ENCODE data around the gene MAB21L3.
"Not testable (repeated sequence)": the region's sequence is repeated elsewhere in the genome, so short reads cannot be mapped to it uniquely, and the experiment has no call there.

Gene MAB21L3

DNA sequence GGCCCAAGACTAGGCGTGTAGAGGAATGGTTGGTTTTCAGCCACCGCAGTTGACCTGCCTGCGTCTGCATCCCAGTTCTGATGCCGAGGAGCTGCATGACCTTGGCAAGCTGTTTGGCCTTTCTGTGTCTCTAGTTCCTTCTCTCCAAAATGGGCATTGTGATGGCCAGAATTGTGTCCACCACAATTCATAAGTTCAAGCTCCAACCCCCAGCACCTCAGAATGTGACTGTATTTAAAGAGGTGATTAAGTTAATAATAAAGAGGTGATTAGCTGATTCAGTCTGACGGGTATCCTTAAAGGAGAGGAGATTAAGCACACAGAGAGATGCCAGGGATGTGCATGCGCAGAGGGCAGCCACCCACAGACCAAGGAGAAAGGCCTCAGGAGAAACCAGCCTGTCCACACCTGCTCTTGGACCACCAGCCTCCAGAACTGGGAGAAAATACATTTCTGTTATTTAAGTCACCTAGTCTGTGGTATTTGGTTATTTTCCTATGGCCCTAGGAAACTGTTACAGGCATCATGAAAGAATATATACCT lies 28.5 kb downstream of the MAB21L3 start:
- no peak for DNase-seq

DNA sequence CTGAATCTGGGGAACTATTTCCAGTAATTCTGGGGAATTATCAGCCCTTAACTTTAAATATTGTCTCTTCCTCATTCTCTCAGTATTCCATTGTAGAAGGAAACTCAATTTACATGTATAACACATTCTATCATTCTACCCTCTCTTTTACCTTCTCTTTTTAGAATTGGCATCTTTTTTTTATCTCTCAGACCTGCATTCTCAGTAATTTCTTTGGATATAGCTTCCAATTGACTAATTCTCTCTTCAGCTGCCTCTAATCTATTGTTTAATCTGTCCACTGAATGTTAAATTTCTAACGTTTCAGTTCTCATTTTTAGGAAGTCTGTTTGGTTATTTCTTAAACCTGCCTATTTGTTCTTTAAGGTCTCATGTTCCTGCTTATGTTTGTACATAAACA lies 33.0 kb downstream of the MAB21L3 start:
- no peak for DNase-seq

DNA sequence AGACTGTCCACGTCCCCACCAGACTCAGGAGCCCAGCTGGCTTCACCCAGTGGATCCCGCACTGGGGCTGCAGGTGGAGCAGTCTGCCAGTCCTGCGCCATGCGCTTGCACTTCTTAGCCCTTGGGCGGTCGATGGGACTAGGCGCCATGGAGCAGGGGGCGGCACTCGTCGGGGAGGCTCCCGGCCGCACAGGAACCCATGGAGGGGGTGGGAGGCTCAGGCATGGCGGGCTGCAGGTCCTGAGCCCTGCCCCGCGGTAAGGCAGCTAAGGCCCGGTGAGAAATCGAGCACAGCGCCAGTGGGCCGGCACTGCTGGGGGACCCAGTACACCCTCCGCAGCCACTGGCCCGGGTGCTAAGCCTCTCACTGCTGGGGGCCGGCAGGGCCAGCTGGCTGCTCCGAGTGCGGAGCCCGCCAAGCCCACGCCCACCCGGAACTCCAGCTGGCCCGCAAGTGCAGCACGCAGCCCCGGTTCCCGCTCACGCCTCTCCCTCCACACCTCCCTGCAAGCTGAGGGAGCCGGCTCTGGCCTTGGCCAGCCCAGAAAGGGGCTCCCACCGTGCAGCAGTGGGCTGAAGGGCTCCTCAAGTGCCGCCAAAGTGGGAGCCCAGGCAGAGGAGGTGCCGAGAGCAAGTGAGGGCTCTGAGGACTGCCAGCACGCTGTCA lies 35.4 kb downstream of the MAB21L3 start:
- DNase-seq, result not testable (repeated sequence)

DNA sequence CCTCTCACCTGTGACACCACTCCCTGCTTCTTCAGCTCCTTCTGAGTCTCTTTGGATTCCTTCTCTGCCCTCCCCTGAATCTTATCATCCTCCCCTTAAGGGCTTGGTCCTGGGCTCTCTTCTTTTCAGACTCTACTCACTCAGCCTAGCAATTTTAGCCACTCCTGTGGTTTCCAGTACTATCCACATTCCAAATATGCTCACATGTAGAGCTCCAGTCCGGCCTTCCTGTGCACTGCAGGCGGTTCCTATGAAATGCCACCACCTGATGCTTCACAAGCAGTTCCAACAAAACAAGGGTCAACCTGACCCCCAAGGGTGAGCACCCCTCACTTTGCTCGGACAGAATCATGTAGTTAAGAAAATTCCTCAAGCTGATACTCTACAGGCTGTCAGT lies 35.9 kb downstream of the MAB21L3 start:
- DNase-seq, result no peak

DNA sequence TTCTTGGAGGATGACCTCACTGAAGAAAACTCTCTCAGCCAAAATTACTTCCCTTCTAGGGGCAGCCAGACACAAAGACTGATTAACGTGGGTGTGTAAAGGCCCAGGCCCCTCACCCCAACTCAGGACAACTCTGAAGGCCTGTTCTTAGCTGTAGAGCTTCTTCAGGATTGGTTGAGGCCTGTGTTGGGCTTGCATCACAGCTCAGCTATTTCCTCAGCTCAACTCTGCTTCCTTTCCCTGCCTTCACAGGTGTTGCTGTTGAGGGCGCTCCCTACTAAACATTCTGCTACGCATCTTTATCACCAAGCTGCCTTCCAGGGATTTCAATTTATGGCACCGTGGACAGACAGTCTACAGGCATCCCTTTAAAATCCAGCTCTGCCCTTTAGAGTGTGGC lies 36.8 kb downstream of the MAB21L3 start:
- DNase-seq, result no peak

DNA sequence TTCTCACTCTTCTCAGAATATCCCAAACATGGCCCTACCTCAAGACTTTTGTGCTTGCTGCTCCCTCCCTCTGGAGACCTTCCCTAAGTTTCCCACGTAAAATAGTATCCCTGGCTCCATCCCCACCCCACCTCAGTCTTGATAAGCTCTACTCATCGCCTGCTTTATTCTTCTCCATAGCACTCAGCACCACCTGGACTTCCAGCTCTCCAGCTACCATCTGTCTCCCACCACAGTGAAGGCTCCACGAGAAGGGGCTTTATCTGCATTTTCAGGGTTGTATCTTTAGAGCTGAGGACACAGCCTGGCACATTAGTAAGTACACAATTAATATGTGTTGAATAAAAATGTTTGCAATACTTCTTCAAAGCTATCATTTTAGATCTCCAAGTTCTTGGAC lies 37.8 kb downstream of the MAB21L3 start:
- no peak for DNase-seq

DNA sequence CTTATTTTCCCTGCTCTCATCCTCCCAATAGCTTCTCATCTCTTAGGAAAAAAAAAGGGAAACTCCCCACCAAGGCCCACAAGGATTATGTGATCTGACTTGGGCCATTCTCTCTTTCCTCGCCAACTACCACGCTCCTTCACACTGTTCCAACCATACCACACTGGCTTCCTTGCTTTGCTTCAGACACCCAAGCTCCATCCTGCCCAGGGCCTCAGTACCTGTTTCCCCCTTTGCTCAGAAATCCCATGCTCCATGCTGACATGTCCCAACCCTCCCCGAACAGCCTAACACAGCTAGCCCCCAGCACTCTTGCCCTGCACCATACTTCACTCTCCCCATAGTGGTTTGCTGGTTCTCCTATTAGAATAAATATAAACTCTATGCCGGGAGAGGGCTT lies 39.2 kb downstream of the MAB21L3 start:
- DNase-seq, result no peak

DNA sequence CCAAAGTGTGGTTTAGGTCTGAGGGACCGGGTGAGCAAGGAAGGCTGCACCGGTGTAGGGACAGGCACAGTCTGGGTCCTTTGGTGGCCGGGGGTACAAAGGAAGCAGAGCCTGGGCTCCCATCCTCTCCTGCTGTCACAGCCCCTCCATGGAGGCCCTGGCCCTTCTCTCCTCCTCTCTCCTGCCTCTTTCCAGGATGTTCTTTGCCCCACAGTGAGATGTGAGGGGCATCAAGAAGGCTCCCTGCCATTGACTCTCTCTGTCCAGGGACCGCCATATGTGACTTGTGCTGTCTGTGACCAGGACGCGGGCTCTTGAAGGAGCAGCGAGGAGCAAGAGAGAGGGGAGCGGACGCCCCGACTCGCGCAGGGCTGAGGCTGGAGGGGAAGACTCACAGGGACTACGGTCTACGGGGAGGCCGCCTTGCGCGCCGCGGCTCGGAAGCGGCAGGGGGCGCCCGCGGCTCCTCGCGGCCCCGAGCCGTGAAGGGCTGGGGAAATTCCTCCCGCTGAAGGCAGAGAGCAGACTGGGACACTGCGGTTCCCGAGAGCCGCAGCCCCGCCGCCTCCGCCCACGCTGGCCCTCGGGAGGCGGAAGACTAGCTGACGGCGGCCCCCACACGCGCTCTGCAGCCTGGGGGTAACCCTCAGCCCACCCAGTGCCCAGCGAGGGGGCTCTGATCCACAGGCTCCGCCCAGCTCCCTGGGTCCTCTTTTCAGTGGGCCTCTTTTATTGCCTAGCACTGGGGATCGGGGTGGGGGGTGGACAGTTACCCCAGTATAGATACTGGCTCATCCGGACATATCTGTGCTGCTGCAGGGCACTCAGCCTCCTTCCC lies 40.8 kb downstream of the MAB21L3 start:
- DNase-seq, result peak; percentile 74 to 85

DNA sequence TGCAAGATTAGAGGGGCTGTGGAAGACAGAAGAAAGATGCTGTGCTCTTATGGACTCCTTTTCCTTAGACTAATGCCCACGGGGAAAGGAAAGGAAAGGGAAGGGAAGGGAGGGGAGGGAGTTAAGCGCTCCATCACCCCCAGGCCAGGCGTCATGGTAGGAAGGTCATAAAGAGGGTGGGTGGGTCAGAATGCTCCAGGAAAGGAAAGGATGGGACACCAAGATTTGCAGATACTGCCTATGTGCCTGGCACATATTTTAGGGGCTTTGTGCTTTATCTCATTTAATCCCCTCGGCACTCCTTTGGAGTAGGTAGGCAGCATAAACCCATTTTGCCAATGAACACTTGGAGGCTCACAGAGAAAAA lies 41.4 kb downstream of the MAB21L3 start:
- DNase-seq, result no peak

DNA sequence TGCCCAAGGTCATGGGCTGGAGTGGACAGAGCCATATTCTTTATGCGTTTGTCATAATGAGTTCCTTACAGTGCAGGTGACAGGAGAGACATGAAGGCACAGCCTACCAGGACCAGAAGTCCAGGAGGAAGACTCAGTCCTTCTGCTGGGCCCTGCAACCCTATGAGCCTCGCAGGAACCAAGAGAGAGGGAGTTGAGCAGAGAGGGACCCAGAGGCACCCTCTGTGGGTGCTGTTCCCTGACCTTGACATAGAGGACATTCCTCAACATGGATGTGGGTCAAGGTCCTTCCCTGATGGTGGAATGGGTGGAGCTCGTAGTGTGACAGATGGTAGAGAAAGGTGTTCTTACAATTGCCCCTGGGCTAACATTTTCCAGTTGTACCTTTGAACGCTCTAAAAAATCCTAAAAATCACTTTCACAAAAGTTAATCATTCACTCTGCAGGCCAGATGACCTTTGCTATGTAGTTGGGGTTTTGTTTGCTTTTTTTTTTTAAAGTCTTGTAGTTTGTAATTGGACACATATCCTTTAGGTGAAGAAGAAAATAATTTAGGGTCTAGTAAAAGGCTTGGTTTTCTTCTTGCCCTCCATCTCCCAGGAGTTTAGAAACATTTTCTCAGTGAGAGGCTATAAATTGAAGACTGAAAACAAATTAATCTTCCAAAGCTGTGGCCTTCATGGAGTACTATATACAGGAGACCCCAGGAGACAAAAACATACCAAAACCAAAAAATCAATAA lies 41.9 kb downstream of the MAB21L3 start:
- no peak for DNase-seq

DNA sequence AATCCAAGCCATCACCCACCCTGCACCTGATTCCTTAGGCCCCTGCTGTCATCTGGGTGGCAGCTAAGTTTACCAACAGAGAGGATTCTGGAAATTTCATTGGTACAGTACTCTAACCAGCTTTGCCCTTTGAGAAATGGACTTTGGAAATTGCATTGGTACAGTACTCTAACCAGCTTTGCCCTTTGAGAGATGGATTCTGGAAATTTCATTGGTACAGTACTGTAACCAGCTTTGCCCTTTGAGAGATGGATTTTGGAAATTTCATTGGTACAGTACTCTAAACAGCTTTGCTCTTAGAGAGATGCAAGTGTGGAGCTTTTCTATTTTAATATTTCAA lies 42.5 kb downstream of the MAB21L3 start:
- no peak for DNase-seq

DNA sequence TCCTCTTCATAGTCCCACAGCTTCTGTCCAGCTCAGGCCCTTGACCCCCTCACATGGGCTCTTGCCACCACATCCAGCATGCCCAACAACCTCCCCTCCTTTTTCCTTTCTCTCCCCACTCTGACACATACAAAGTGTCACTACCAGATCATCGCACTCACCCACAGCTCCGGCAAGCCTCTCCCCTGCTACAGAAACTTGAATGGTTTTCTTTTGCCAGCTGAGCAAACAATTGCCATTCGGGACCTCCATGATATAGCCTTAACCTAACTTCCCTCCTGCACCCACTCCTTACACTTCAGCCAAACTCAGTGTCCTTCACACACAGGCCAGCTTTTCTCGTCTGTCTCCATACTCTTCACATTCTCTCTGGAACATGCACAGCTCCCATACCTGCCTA lies 43.3 kb downstream of the MAB21L3 start:
- DNase-seq, result no peak

DNA sequence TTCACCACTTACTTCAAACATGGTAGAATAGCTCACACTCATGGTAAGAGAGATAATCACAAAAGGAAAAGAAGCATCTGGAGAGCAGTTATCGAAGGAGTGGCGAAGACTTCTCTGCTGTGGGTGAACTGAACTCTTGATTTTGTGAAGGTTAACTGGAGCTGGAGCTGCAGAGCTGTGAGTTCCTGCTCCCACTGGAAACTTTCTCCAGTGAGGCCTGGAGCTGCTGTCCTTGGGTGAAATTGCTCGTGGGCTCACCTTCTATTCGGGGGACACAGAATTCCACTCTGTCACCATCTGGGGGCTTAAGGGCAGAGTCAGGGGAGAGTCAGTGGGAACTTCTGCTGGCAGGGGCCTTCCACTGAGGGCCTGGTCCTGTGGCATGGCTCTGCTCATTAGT lies 45.9 kb downstream of the MAB21L3 start:
- DNase-seq, result no peak

DNA sequence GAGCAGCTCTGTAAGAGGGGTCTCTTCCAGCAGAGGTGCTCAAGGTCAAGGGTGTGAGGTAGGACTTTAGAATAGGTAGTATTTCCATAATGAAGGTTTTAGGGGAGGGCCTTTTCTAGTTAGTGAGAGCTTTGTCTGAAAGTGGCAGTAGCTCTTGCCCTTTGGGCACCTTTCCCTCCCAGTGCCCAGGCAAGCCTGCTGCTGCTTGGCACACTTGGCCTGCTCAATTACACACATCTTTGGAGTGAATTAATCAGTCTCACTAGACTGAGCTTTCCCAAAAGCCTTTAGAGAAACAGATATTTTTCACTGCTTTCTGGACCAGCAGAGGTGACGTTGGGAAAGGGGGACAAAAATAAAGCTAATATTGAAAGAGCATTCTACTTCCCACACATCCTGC lies 48.0 kb downstream of the MAB21L3 start:
- DNase-seq, result no peak

DNA sequence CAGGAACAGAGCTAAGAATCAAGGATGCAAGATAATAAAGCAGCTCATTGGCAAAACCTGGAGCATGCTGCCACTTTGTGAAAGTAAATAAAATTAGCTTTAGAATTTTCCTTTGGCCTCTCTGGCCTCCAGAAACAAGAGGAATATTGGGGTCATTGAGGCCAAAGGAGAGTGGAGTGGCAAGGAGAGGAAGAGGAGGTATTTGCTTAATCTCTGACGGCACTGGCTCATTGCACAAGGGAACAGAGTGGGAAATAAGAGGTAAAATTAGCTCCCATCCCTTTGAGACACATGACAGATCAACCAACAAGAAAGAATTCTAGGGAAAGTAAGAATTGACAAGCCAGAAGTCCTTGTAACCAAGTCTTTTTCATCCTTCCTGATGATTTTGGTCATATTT lies 48.4 kb downstream of the MAB21L3 start:
- DNase-seq, result no peak

DNA sequence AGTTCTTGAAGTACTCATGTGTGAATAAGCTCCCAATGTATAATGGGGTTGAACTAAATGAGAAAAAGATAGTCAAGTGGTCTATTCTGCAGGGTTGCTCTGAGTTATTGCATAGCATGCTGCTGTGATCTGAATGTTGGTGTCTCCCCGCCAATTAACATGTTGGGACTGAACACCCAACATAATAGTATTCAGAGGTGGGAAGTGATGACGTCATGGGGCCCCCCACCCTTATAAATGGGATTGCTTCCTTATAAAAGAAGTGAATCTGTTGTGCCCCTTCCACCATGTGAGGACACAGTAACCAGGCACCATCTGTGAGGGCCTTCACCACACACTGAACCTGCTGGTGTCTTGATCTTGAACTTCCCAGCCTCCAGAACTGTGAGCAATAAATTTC lies 50.2 kb downstream of the MAB21L3 start:
- DNase-seq, result no peak

DNA sequence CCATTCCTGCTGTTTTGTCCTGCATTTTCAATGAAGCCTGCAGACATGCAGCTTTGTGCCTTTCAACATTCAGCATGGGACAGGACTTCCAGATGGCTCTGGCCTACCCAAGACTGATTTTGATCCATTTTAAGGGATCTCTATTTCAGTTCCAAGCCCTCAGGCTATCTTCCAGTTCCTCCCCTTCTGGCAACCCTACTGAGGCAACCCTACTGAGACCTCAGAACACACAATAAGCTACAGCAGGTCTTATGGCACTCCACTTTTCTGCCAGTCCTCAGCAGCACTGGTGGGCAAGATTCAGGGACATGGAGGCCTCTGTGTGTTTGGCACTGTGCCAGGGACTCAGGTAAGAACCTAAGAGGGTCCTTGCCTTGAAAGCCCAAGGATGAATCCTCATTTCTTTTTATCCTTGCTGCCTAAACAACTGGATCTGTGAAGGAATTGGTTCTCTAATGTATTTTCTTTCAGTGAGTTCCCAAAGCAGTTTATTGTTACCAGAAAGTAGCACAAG lies 50.7 kb downstream of the MAB21L3 start:
- DNase-seq, result no peak

DNA sequence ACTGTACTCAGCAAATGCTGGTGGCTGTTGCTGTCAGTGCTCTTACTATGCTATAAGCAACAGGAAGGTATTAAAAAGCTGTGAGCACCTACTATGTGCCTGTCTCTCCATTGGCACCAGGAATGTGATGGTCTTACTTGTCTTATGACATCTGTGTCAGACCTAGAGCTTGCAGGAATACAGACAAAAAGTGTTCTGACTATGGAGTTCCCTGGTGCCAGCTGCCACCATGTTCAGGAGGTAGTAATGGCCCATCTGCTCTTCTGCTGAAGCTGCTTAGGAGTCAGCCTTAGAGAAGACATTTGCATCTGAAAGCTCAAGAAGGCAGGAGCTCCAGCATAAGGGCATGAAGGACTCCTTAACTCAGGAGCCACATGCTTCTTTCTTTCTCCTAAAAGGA lies 52.3 kb downstream of the MAB21L3 start:
- DNase-seq, result no peak

DNA sequence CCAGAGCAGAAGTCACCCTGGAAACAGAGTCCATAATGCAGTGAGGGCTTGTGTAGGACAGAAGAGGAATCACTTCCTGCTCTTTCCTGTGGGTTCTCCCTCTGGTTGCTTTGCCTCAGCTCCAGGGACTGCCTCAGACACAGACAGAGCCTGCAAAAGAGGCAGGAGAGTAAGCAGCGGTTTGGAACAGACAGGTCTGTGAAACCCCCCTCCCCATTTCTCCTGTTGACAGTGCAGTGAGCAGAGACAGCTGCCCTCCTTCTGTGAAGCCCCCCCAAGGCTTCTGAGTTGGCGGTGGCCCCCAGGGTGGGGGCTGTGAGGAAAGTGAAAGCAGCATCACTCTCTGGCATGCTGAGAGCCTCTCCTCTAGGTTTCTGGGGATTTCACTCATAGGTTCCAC lies 53.0 kb downstream of the MAB21L3 start:
- DNase-seq, result no peak

DNA sequence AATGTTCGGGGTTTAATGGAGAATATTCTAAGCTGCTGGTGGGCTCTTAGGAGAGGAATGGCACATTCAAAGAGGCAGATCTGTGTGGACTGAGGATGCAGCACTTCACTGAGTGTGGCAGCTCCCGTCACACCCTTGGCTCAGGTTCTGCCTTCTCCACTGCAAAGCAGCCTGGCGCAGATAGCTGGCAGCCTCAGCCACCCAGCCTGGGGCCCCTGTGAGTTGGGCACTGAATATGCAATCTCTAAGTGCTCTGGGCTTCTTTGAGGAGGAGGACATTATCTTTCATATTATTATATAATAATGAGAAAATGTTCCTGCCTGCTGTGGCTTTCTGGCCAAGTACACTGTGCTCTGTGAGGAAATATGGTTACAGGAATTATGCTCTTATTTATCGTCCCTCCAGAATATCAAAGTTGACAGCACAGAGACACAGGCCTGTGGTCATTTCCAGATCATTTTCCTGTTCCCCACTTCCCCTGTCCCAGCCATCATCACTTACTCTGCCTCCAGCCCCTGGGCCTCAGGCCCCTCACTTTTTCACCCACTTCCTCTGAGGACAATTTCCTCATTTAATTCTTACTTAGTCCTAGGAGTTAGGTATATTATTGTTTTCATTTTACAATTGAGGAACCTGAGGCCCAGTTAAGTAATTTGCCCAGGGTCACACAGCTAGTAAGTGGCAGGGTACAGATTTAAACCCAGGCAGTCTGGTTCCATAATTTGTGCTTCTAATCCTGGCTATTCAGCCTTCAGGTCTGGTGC lies 53.6 kb downstream of the MAB21L3 start:
- peak in 1 of 2 donors; percentile 4 for DNase-seq

DNA sequence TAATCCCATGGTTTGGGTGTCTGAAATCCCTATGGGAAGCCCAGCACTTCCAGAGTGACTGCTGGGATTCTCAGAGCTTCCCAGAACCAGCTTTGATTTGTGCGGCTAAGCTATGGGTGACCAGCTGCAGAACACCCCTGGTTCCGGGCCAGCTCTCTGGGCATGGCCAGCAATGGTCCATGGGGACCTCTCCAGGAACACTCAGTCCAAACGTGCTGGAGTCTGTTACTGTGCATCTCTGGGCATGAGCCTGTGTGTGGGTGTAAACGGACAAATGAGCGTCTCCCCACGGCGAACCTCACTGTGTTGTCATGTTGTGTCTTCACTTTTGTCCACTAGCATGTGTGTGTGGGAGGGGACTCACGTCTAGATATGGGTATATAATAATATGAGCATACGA lies 54.4 kb downstream of the MAB21L3 start:
- peak in 1 of 2 donors; percentile 7 for DNase-seq

DNA sequence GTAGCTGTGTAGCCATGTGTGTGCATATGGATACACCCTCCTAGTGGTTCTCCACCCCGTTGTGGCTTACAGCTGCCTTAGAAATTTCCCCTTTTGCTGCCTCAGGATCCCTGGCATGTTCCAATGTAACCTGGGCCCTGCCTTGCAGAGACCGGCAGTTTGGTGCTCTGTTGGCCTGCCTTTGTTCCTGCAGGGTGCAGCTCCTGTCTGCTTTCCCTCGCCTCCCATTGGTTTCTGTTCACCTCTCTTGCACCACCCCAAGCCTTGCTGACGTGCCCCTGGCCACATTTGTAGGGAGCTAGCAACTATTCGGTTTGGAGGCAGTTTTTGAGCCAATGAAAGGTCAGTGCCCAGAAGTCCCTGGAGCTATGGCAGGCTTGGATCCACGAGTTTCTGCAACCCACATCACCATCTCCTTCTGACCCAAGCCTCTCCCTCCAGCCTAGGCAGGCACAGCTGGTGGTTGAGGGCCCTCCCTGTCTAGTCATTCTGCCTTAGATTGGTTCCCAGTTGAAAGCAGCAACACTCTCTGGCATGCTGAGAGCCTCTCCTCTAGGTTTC lies 54.9 kb downstream of the MAB21L3 start:
- DNase-seq, result peak in 1 of 2 donors; percentile 35
